Astrocyte (in vitro differentiated cells and primary cell): ENCODE data around the gene VEGFD. TPM values are rescaled to one million over a fixed set of nuclear protein-coding genes. Genes with fewer than 3 reads are reported as not detected.

ENCODE experiments used
- DNase-seq: peaks from one replicate; pipeline ENCODE4 v3.0.0-alpha.2; 2010; ENCODE audit warnings: low read depth
- FAIRE-seq: peaks from 2 replicates; lab custom pipeline; 2011; peaks lifted over from hg19 to GRCh38; lab: Jason Lieb, UNC
- H2AFZ ChIP-seq: 2 replicates; pipeline ENCODE4 v1.6.0; 2012; ENCODE audit warnings: low read depth, low read length, inconsistent platforms
- H3K27ac ChIP-seq: 2 replicates; pipeline ENCODE4 v1.5.1; 2011; ENCODE audit warnings: low read depth, low read length, inconsistent platforms
- H3K27me3 ChIP-seq: 2 replicates; pipeline ENCODE4 v1.6.0; 2011; ENCODE audit warnings: low read length, inconsistent platforms; ENCODE audit not compliant: insufficient read depth
- H3K36me3 ChIP-seq: 2 replicates; pipeline ENCODE4 v1.5.1; 2011; ENCODE audit warnings: low read length, inconsistent platforms; ENCODE audit not compliant: insufficient read depth
- H3K4me1 ChIP-seq: 2 replicates; pipeline ENCODE4 v1.5.1; 2011; ENCODE audit warnings: low read length, inconsistent platforms; ENCODE audit not compliant: insufficient read depth
- H3K4me2 ChIP-seq: 2 replicates; pipeline ENCODE4 v1.6.0; 2012; ENCODE audit warnings: low read length, inconsistent platforms
- H3K4me3 ChIP-seq: 2 replicates; pipeline ENCODE4 v1.5.1; 2011; ENCODE audit warnings: low read depth, mild to moderate bottlenecking, low read length, inconsistent platforms; ENCODE audit not compliant: insufficient read depth
- H3K79me2 ChIP-seq: 2 replicates; pipeline ENCODE4 v1.6.0; 2012; ENCODE audit warnings: mild to moderate bottlenecking, low read length, inconsistent platforms; ENCODE audit not compliant: insufficient read depth
- H3K9ac ChIP-seq: 2 replicates; pipeline ENCODE4 v1.6.0; 2012; ENCODE audit warnings: mild to moderate bottlenecking, low read length, inconsistent platforms
- H3K9me3 ChIP-seq: 2 replicates; pipeline ENCODE4 v1.5.1; 2012; ENCODE audit warnings: low read depth, mild to moderate bottlenecking, low read length, inconsistent platforms; ENCODE audit not compliant: insufficient read depth
- H4K20me1 ChIP-seq: 2 replicates; pipeline ENCODE4 v1.6.0; 2012; ENCODE audit warnings: low read length, inconsistent platforms; ENCODE audit not compliant: insufficient read depth
- H3K27ac Mint-ChIP-seq: one replicate; pipeline ENCODE4 v1.8.0; 2021; ENCODE audit warnings: mild to moderate bottlenecking, mixed read lengths; ENCODE audit not compliant: unreplicated experiment
- H3K27me3 Mint-ChIP-seq: one replicate; pipeline ENCODE4 v1.8.0; 2021; ENCODE audit warnings: low read depth, mixed read lengths; ENCODE audit not compliant: unreplicated experiment
- H3K36me3 Mint-ChIP-seq: one replicate; pipeline ENCODE4 v1.8.0; 2021; ENCODE audit warnings: low read depth, mixed read lengths; ENCODE audit not compliant: unreplicated experiment
- H3K4me1 Mint-ChIP-seq: one replicate; pipeline ENCODE4 v1.8.0; 2021; ENCODE audit warnings: low read depth, mixed read lengths; ENCODE audit not compliant: unreplicated experiment
- H3K4me3 Mint-ChIP-seq: one replicate; pipeline ENCODE4 v1.8.0; 2021; ENCODE audit warnings: mild to moderate bottlenecking, moderate library complexity, mixed read lengths; ENCODE audit not compliant: unreplicated experiment
- H3K9me3 Mint-ChIP-seq: one replicate; pipeline ENCODE4 v1.8.0; 2021; ENCODE audit warnings: mild to moderate bottlenecking, mixed read lengths; ENCODE audit not compliant: unreplicated experiment
- EZH2 ChIP-seq: IDR thresholded peaks from 2 replicates; pipeline ENCODE4 v1.6.1; 2012; ENCODE audit warnings: mild to moderate bottlenecking, low read length, inconsistent platforms; ENCODE audit not compliant: insufficient read depth
- total RNA-seq: library from RNA; stranded (reverse); gene quantifications from 2 replicates; pipeline ENCODE4 v1.2.1, GENCODE V29; 2021
- TF ChIP-seq, protein P1 (sequence below): IDR thresholded peaks from 2 replicates; pipeline ENCODE4 v1.5.1; 2011; ENCODE audit warnings: low read depth, mild to moderate bottlenecking, inconsistent platforms, low read length, moderate library complexity; ENCODE audit not compliant: insufficient read depth

VEGFD gene
- total RNA-seq, 1 donor from 2014 or later = not detected

DNA sequence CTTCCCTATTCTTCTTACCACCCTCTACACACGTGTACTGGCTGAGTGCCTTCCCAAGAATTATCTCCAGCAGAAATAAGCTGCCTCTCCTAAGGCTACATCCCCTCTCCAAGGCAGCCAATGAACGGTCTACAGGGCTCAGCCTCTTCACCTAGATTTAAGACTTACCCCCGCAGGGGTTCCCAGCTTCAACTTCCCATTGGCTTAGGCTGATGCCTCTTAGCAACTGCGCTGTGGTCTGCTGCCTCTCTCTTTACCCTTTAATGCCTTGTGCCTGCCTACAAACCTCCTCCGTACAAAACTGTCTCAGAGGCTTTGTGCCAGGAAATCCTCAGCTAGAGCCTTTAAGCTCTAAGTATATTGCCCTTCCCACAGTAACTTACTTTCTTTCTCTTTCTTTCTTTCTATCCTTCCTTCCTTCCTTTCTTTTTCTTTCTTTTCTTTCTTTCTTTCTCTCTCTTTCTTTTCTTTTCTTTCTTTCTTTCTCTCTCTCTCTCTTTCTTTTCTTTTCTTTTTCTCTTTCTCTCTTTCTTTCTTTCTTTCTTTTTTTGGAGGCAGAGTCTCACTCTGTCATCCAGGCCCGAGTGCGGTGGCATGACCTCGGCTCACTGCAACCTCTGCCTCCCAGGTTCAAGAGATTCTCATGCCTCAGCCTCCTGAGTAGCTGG, 33.8 kb downstream of the VEGFD start:
- Histone ChIP-seq H3K9ac (no peak overlapping the region), H3K4me3 (no peak overlapping the region), H3K4me1 (no peaks in the 10 kb centered on the region), H3K4me2 (no peak overlapping the region), H4K20me1 (no peaks in the 10 kb centered on the region), H3K27me3 (no peaks in the 10 kb centered on the region), H3K79me2 (no peaks in the 10 kb centered on the region), H3K9me3 (no peaks in the 10 kb centered on the region), H2AFZ (no peak overlapping the region), H3K27ac (no peak overlapping the region), H3K36me3 (no peaks in the 10 kb centered on the region)
- Mint-ChIP-seq H3K27ac (no peak overlapping the region), H3K27me3 (peaks cover 1% of the 10 kb centered on the region), H3K4me1 (no peaks in the 10 kb centered on the region), H3K9me3 (no peaks in the 10 kb centered on the region), H3K4me3 (no peak overlapping the region), H3K36me3 (no peaks in the 10 kb centered on the region)
- no peak for FAIRE-seq
- DNase-seq = no peak
- TF ChIP-seq EZH2 = no peak
- TF ChIP-seq, protein P1, sequence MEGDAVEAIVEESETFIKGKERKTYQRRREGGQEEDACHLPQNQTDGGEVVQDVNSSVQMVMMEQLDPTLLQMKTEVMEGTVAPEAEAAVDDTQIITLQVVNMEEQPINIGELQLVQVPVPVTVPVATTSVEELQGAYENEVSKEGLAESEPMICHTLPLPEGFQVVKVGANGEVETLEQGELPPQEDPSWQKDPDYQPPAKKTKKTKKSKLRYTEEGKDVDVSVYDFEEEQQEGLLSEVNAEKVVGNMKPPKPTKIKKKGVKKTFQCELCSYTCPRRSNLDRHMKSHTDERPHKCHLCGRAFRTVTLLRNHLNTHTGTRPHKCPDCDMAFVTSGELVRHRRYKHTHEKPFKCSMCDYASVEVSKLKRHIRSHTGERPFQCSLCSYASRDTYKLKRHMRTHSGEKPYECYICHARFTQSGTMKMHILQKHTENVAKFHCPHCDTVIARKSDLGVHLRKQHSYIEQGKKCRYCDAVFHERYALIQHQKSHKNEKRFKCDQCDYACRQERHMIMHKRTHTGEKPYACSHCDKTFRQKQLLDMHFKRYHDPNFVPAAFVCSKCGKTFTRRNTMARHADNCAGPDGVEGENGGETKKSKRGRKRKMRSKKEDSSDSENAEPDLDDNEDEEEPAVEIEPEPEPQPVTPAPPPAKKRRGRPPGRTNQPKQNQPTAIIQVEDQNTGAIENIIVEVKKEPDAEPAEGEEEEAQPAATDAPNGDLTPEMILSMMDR = no peak

DNA sequence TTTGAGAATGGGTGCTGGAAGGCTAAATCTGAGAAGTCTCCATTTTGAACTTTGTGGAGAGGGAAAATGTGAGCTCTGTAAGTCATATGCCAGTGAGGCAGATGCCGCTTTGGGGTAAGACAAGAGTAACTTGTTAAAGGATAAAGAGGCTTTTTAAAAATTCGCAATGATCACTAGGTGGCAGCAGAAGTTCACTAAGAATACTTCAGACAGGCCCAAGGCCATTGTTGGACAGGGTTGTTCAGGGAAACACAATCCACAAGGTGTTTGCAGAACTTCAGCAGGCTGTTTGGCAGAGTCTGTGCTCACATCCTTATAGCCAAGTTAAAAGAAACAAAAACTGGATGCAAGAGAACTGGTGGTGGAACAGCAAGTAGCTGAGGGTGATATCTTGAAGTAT, 35.2 kb downstream of the VEGFD start:
- H4K20me1 ChIP-seq = no peaks in the 10 kb centered on the region
- no peaks in the 10 kb centered on the region for H3K4me1 ChIP-seq
- Mint-ChIP-seq H3K27ac (no peak overlapping the region), H3K9me3 (no peaks in the 10 kb centered on the region), H3K4me1 (no peaks in the 10 kb centered on the region), H3K27me3 (peaks cover 1% of the 10 kb centered on the region), H3K36me3 (no peaks in the 10 kb centered on the region), H3K4me3 (no peak overlapping the region)
- no peak overlapping the region for H3K27ac ChIP-seq
- H3K9me3 ChIP-seq = no peaks in the 10 kb centered on the region
- DNase-seq (peak; percentile 32), FAIRE-seq (peak; percentile 96)
- H3K9ac ChIP-seq = no peak overlapping the region
- H3K79me2 ChIP-seq = no peaks in the 10 kb centered on the region
- H3K27me3 ChIP-seq = no peaks in the 10 kb centered on the region
- TF ChIP-seq, protein P1 = peak; percentile 25
- no peak for TF ChIP-seq EZH2
- no peak overlapping the region for H3K4me2 ChIP-seq
- no peak overlapping the region for H2AFZ ChIP-seq
- no peak overlapping the region for H3K4me3 ChIP-seq
- no peaks in the 10 kb centered on the region for H3K36me3 ChIP-seq

DNA sequence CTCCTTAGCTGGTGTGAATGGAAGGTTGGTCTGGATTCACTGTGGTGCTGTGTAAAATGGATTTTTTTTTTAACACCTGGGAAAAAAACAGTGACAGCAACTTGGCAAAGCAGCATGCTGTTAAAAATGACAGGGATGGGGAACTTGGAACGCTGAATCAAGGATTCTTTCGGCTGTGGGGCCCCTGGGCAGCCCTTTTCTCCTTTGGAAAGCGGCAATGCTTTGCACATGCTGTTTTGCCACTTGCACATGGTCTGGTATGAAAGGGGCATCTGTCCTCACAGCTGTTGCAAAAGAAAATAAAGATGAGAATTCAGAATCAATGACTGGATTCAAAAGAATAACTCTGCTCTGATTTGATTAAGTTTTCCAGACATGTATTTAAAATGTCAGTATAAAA, 38.2 kb downstream of the VEGFD start:
- Histone ChIP-seq H3K4me3 (no peak overlapping the region), H3K9me3 (no peaks in the 10 kb centered on the region), H3K27me3 (no peaks in the 10 kb centered on the region), H3K79me2 (no peaks in the 10 kb centered on the region), H3K27ac (no peak overlapping the region), H3K4me2 (no peak overlapping the region), H3K4me1 (no peaks in the 10 kb centered on the region), H3K9ac (no peak overlapping the region), H3K36me3 (no peaks in the 10 kb centered on the region), H2AFZ (no peak overlapping the region), H4K20me1 (no peaks in the 10 kb centered on the region)
- Mint-ChIP-seq H3K4me3 (no peak overlapping the region), H3K27ac (no peak overlapping the region), H3K4me1 (no peaks in the 10 kb centered on the region), H3K27me3 (peaks cover 1% of the 10 kb centered on the region), H3K9me3 (no peaks in the 10 kb centered on the region), H3K36me3 (no peaks in the 10 kb centered on the region)
- no peak for FAIRE-seq
- DNase-seq = no peak
- no peak for TF ChIP-seq EZH2
- TF ChIP-seq, protein P1 = no peak
